LoVo (cell line): Measurements from ENCODE around the gene PAQR7.
A peak's percentile ranks its signal among the peaks of the same experiment; 100 is the strongest.

ENCODE experiments used
- DNase-seq: peaks from one replicate; pipeline ENCODE4 v3.0.0-alpha.2; 2016; ENCODE audit warnings: low spot score

Gene PAQR7

GRCh38 chr1:25875154-25875855 lies at the start of gene PAQR7:
Gene PAQR7 (minus strand): TSS chr1:25875708. CDS start chr1:25863839, 11,869 bp downstream.
- peak; percentile 75 for DNase-seq

DNA sequence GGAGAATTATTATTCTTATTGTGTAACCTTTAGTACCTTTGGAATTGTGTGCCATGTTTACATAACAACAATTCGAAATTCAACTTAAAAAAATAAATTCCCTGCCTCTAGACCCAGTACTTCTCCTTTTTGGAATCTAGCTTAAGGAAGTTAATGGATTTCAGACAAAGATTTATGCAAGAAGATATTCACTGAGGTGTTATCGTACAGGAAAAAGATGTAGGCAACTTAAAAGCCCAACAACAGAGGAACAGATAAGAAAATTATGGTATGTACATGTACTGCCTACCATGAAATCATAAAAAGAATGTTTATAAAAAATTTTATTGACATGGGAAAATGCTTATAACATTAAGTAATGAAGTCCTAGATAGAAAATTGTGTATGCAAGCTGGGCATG lies 48.9 kb upstream of the PAQR7 start:
- DNase-seq = no peak

- DNase-seq = peak; percentile 18
These were observed 47.6 kb upstream of the PAQR7 start for GRCh38 chr1:25922971-25923552.

GRCh38 chr1:25922056-25922970 lies 46.8 kb upstream of the PAQR7 start:
- peak; percentile 42 for DNase-seq

DNA sequence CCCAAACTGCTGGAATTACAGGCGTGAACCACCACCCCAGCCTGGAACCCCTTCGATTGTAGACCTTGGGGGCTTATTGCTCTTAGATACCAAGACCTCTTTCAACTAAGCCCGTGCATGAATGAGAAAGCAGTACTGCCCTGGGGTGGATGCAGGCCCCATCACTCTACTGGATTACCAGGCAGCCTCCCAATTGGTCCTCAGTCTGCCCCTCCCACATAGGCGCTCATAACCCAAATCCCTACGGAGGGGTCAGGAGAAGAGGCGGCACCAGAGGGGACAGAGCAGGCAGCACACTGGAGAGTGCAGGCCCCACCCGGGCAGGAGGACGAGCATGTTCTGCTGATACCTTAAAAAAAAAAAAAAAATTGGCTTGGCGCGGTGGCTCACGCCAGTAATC lies 43.1 kb upstream of the PAQR7 start:
- DNase-seq = no peak

GRCh38 chr1:25917996-25918395 lies 42.5 kb upstream of the PAQR7 start:
- DNase-seq = no peak

DNA sequence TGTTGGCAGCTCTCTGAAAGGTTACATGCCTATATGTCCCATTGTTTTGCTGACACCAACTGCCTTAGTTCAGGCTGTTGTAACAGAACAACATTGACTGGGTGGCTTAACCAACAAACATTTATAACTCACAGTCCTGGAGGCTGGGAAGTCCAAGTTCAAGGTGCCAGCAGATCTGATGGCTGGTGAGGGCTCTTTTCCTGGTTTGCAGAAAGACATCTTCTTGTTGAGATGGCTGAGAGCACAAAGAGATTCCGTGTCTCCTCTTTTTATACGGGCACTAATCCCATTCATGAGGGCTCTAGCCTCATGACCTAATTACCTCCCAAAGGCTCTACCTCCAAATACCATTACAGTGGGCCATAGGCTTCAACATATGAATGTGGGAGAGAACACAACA lies 41.0 kb upstream of the PAQR7 start:
- no peak for DNase-seq

GRCh38 chr1:25914074-25914995 lies 38.8 kb upstream of the PAQR7 start:
- no peak for DNase-seq

DNA sequence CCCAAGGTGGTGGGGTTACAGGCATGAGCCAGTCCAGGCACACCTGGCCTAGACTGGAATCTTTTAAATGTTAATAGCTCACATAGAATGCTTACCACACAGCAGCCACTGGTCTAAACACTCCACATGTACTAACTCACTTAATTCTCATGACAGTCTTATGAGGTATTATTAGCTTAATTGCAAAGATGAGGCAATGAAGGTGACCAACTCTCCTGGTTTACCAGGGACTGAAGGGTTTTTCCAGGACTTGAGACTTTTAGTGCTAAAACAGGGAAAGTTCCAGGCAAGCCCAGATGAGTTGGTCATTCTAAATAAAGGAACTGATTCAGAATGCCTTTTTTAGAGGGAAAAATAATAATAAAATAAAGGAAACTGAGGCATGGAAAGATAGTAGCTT lies 37.7 kb upstream of the PAQR7 start:
- no peak for DNase-seq

DNA sequence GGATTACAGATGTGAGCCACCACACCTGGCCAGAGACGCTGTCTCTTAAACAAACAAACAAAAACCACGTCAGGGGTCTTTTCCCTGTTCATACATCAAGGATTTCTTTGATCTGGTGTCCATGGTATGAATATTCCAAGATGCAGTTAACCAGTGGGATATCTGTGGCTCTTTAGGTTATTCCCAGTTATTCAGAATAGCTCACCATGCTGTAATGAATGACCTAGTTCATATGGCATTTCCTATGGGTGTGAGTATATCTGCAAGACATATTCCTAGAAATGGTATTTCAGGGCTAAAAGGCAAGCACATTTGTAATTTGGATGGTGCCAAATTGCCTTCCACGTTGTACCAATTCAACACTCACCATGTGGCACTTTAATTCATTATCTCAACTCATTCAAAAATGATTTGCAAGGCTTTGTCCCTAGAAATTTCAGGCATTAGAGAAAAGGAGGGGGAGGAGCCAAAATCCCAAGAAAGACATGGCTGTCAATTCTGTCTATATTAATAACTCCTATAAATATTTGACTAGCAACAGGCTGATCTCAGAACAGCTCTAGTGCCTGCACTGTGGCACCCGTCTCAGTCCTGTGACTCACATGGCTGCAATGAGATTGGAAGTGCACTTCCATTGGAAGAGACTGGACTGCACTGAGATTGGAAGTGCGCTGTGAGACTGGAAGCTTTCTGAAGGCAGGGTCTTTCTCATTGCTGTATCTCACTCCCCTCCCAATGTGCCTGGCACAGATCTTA lies 36.7 kb upstream of the PAQR7 start:
- no peak for DNase-seq

- DNase-seq = no peak
These were observed 35.7 kb upstream of the PAQR7 start for GRCh38 chr1:25911162-25911561.

DNA sequence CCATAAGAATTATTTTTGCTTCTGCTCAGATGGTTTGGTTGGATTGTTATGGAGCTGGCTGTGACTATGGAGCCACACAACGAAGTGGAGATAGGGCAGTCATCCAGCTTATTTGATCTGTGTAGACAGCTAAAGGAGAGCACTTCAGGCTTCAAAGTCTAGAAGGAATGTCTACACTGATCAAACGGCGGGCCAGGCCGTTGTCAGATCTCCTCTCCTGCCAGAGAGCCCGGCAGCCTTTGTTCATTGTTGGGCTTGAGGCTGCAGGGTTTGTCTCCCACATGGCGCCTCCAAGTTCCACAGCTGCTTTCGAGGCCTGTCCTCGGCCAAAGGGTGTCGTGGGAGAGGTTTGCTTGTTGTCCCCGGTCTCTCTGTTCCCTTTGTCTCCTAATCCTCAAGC lies 33.5 kb upstream of the PAQR7 start:
- DNase-seq = no peak

GRCh38 chr1:25908161-25908560 lies 32.7 kb upstream of the PAQR7 start:
- DNase-seq = no peak

GRCh38 chr1:25907601-25908000 lies 32.1 kb upstream of the PAQR7 start:
- no peak for DNase-seq

DNA sequence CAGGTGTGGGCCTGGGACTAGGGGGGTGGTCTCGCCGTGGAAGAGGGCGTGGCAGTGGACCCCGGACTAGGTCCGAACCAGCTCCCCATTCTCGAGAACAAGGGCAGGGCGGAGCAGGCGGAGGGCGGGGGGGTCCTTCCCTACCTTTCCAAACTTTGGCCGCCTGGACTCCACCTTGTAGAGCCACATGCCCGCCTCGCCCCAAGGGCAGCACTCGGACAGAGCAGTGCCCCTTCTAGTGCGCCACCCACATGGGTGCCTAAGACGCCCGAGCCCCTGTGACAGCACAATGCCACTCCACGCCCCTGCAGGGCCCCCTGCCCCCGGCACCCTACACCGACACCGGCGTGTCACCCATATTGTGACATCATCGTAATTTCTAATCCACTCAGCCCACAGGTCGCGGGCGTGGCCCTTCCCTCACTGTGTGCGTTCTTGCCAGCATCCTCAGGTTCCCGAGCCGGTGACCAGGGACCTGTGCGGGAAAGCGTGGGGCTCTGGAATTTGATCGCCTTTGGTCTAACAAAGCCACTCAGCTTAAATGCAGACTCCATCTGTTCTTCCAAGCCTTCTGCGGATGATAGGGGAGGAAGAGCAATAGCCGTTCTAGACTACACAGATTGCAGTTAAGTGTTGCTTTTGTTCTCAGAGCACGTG lies 31.3 kb upstream of the PAQR7 start:
- no peak for DNase-seq

GRCh38 chr1:25905680-25906643 lies 30.5 kb upstream of the PAQR7 start, which contains the start of gene STMN1:
Gene STMN1 (minus strand): TSS chr1:25906419. CDS start chr1:25904676, 1,743 bp downstream.
- DNase-seq = peak; percentile 90

- DNase-seq = peak; percentile 88
These were observed 29.6 kb upstream of the PAQR7 start for GRCh38 chr1:25904943-25905679.

- no peak for DNase-seq
These were observed 28.5 kb upstream of the PAQR7 start for GRCh38 chr1:25903986-25904385.
